Keratinocyte (primary cell): ENCODE results near the gene TBXAS1. TPM values are rescaled to one million over a fixed set of nuclear protein-coding genes. Genes with fewer than 3 reads are reported as not detected.

ENCODE experiments used
- DNase-seq: peaks from one replicate; pipeline ENCODE4 v3.0.0-alpha.2; 2011; ENCODE audit warnings: low read depth, missing footprints, low spot score
- FAIRE-seq: peaks from 2 replicates; lab custom pipeline; 2011; peaks lifted over from hg19 to GRCh38; lab: Jason Lieb, UNC
- H2AFZ ChIP-seq: 2 replicates; pipeline ENCODE4 v1.6.0; 2012; ENCODE audit warnings: low read length, control low read depth, inconsistent platforms; ENCODE audit not compliant: control insufficient read depth
- H3K27ac ChIP-seq: 2 replicates; pipeline ENCODE4 v1.5.1; 2011; ENCODE audit warnings: low read length; ENCODE audit not compliant: control insufficient read depth, insufficient read depth
- H3K27me3 ChIP-seq: 3 replicates; pipeline ENCODE4 v1.6.0; 2011; ENCODE audit warnings: low read length; ENCODE audit not compliant: control insufficient read depth, insufficient read depth; ENCODE audit errors: extremely low read depth
- H3K36me3 ChIP-seq, 2 experiments: 2 replicates in 1 of 2; 3 replicates in 1 of 2; pipeline ENCODE4 v1.5.1; 2011; ENCODE audit warnings: low read length in 2 of 2, mild to moderate bottlenecking in 1 of 2; ENCODE audit not compliant: control insufficient read depth in 2 of 2, insufficient read depth in 2 of 2; ENCODE audit errors: extremely low read depth in 1 of 2
- H3K4me1 ChIP-seq: 3 replicates; pipeline ENCODE4 v1.5.1; 2011; ENCODE audit warnings: low read length; ENCODE audit not compliant: control insufficient read depth, insufficient read depth; ENCODE audit errors: extremely low read depth
- H3K4me2 ChIP-seq: 3 replicates; pipeline ENCODE4 v1.6.0; 2011; ENCODE audit warnings: low read depth, low read length; ENCODE audit not compliant: control insufficient read depth, insufficient read depth; ENCODE audit errors: extremely low read depth
- H3K4me3 ChIP-seq, 3 experiments: fragments of 200-600 bp in 1 of 3; sonication (generic) in 1 of 3; 2 replicates in 2 of 3; 3 replicates in 1 of 3; pipeline ENCODE4 v1.5.1; 2011 to 2016; ENCODE audit warnings: low read length in 3 of 3, mild to moderate bottlenecking in 3 of 3, control low read depth in 2 of 3, inconsistent platforms in 1 of 3, low read depth in 1 of 3, mixed read lengths in 1 of 3, mixed run types in 1 of 3, moderate library complexity in 1 of 3; ENCODE audit not compliant: control insufficient read depth in 2 of 3, insufficient read depth in 2 of 3; ENCODE audit errors: extremely low read depth in 1 of 3
- H3K79me2 ChIP-seq: 2 replicates; pipeline ENCODE4 v1.6.0; 2012; ENCODE audit warnings: low read length; ENCODE audit not compliant: control insufficient read depth, insufficient read depth
- H3K9ac ChIP-seq: 3 replicates; pipeline ENCODE4 v1.6.0; 2011; ENCODE audit warnings: low read length; ENCODE audit not compliant: control insufficient read depth, insufficient read depth; ENCODE audit errors: extremely low read depth
- H3K9me1 ChIP-seq: 3 replicates; pipeline ENCODE4 v1.6.0; 2011; ENCODE audit warnings: low read length; ENCODE audit not compliant: control insufficient read depth, insufficient read depth; ENCODE audit errors: extremely low read depth
- H3K9me3 ChIP-seq: 2 replicates; pipeline ENCODE4 v1.5.1; 2012; ENCODE audit warnings: low read depth, low read length; ENCODE audit not compliant: control insufficient read depth
- H4K20me1 ChIP-seq: 3 replicates; pipeline ENCODE4 v1.6.0; 2011; ENCODE audit warnings: low read length; ENCODE audit not compliant: control insufficient read depth, insufficient read depth; ENCODE audit errors: extremely low read depth
- EZH2 ChIP-seq: IDR thresholded peaks from one replicate; pipeline ENCODE4 v1.6.1; 2012; ENCODE audit warnings: inconsistent platforms, mild to moderate bottlenecking, low read length, moderate library complexity
- dilution Hi-C: fragments of 300-500 bp; cut with MboI; formaldehyde crosslinking; loops from one replicate; pipeline ENCODE4 v1.7.0; 2020; ENCODE audit warnings: low sequenced_read_pairs; ENCODE audit not compliant: extremely low pct_ligation_motif_present
- polyA plus RNA-seq, 5 experiments: library from polyadenylated mRNA; depleted of rRNA in 3 of 5; stranded (reverse) in 3 of 5; stranded (forward) in 1 of 5; unstranded in 1 of 5; fragments of >200 nt; gene quantifications; 1 replicate in 1 of 5; 2 replicates in 3 of 5; 3 replicates in 1 of 5; pipeline versions ENCODE4 v1.2.1 to v1.2.3, GENCODE V29; 2011 to 2012; ENCODE audit warnings: missing spikeins in 2 of 5, low read depth in 1 of 5, low replicate concordance in 1 of 5
- TF ChIP-seq, protein P1 (sequence below), 3 experiments: IDR thresholded peaks in 1 of 3; conservative IDR thresholded peaks in 1 of 3; optimal IDR thresholded peaks in 1 of 3; 2 replicates in 2 of 3; 3 replicates in 1 of 3; pipeline versions ENCODE3 to v1.5.1; 2011; ENCODE audit warnings: low read length in 3 of 3, mild to moderate bottlenecking in 3 of 3, moderate library complexity in 2 of 3, control low read depth in 1 of 3, inconsistent platforms in 1 of 3; ENCODE audit not compliant: insufficient read depth in 2 of 3; ENCODE audit errors: extremely low read depth in 1 of 3

The TBXAS1 gene
- polyA plus RNA-seq, 1 donor (not counting 4 experiments of a cell fraction or from before 2014, with no cell fraction given): 2.9 TPM

DNA sequence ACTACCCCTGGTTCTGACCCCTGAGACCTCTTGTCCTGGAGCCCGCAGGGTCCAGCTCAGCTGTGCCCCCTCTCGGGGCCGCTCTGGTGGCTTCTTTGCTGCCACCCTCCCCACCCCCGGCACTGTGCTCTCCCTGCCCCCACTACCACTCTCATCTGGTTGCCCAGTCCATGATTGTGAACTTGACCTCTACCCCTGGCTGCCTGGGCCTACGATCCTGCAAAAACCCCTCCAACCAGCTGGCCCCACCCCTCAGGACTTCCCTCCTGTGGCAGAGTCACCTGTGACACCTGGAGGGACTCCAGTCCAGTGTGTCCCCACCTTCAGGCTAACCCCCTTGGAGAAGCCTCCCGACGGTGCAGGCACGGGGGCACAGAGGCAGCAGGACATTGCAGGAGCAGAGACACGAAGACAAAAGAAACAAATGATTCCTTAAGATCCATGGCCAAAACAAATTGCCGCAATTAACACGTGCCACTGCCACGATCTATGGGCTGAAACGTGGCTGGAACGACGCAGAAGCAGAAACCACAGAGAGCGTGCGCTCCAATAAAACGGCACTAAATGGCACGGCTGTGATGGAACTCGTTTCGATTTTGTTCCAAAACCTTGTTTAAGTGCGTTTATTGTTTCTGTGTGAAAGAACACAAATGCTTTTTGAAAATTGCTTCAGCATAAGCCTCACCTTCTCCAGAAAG is 161.7 kb downstream of the TBXAS1 start:
- Histone ChIP-seq H3K4me3 (no peak overlapping the region), H3K9ac (no peak overlapping the region), H3K9me1 (no peaks in the 10 kb centered on the region), H3K79me2 (no peaks in the 10 kb centered on the region), H2AFZ (no peak overlapping the region), H3K27ac (no peak overlapping the region), H3K4me2 (no peak overlapping the region), H4K20me1 (no peaks in the 10 kb centered on the region), H3K4me1 (no peaks in the 10 kb centered on the region), H3K9me3 (no peaks in the 10 kb centered on the region), H3K27me3 (no peaks in the 10 kb centered on the region), H3K36me3 (no peaks in the 10 kb centered on the region)
- no peak for FAIRE-seq
- no peak for DNase-seq
- TF ChIP-seq, protein P1, sequence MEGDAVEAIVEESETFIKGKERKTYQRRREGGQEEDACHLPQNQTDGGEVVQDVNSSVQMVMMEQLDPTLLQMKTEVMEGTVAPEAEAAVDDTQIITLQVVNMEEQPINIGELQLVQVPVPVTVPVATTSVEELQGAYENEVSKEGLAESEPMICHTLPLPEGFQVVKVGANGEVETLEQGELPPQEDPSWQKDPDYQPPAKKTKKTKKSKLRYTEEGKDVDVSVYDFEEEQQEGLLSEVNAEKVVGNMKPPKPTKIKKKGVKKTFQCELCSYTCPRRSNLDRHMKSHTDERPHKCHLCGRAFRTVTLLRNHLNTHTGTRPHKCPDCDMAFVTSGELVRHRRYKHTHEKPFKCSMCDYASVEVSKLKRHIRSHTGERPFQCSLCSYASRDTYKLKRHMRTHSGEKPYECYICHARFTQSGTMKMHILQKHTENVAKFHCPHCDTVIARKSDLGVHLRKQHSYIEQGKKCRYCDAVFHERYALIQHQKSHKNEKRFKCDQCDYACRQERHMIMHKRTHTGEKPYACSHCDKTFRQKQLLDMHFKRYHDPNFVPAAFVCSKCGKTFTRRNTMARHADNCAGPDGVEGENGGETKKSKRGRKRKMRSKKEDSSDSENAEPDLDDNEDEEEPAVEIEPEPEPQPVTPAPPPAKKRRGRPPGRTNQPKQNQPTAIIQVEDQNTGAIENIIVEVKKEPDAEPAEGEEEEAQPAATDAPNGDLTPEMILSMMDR (optimal IDR thresholded peaks at IDR 0.05 in 1 of 3, IDR thresholded peaks at IDR 0.05 in 1 of 3, conservative IDR thresholded peaks at IDR 0.05 in 1 of 3; ENCODE audit: extremely low read depth in 1 of 3, insufficient read depth in 2 of 3, low read length in 3 of 3): no peak
- TF ChIP-seq EZH2: no peak
- dilution Hi-C loops: no loop called here

DNA sequence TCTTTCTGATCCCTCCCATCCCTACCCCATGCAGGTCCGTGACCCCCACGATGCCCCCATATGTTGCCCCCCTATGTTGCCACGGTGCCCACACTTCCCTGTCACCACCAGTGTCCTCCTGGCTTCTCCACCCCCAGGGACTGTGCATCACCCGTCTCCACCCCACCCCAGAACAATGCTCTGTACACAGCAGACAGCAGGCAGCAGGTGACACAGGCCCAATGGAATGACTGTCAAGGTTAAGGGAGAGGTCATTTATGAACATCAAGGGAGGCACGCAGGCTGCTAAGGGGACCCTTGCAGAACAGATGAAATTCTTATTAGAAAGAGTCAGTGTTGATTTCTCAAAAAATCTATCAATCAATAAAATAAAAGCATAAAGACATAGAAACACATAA is 162.2 kb downstream of the TBXAS1 start:
- TF ChIP-seq, protein P1 (optimal IDR thresholded peaks at IDR 0.05 in 1 of 3, IDR thresholded peaks at IDR 0.05 in 1 of 3, conservative IDR thresholded peaks at IDR 0.05 in 1 of 3; ENCODE audit: extremely low read depth in 1 of 3, insufficient read depth in 2 of 3, low read length in 3 of 3): no peak
- TF ChIP-seq EZH2: no peak
- H3K36me3 ChIP-seq: no peaks in the 10 kb centered on the region
- no peaks in the 10 kb centered on the region for H3K9me3 ChIP-seq
- no peak overlapping the region for H3K27ac ChIP-seq
- no peak for FAIRE-seq
- no peak overlapping the region for H2AFZ ChIP-seq
- H3K4me3 ChIP-seq: no peak overlapping the region
- H3K79me2 ChIP-seq: no peaks in the 10 kb centered on the region
- H3K27me3 ChIP-seq: no peaks in the 10 kb centered on the region
- H3K9ac ChIP-seq: no peak overlapping the region
- no peaks in the 10 kb centered on the region for H3K4me1 ChIP-seq
- H4K20me1 ChIP-seq: no peaks in the 10 kb centered on the region
- dilution Hi-C loops: no loop called here
- H3K4me2 ChIP-seq: no peak overlapping the region
- no peaks in the 10 kb centered on the region for H3K9me1 ChIP-seq
- no peak for DNase-seq
